Trophoblast cell (in vitro differentiated cells and primary cell): ENCODE measurements around the gene TAPBP.

Experiments
- DNase-seq, 2 donors: peaks; one replicate each; pipeline ENCODE4 v3.0.0-alpha.2; 2016
- H2AFZ ChIP-seq: 2 replicates; pipeline ENCODE4 v1.6.1; 2013; ENCODE audit warnings: low read length, moderate library complexity, mild to moderate bottlenecking; ENCODE audit not compliant: insufficient read depth, poor library complexity
- H2AK5ac ChIP-seq: 2 replicates; pipeline ENCODE4 v1.6.1; 2013; ENCODE audit warnings: mild to moderate bottlenecking, low read length
- H2BK120ac ChIP-seq: 2 replicates; pipeline ENCODE4 v1.6.1; 2013; ENCODE audit warnings: low read length, mild to moderate bottlenecking, moderate library complexity; ENCODE audit not compliant: insufficient read depth, poor library complexity
- H2BK12ac ChIP-seq: 2 replicates; pipeline ENCODE4 v1.6.1; 2013; ENCODE audit warnings: mild to moderate bottlenecking, low read length, moderate library complexity
- H2BK5ac ChIP-seq: 2 replicates; pipeline ENCODE4 v1.6.1; 2013; ENCODE audit warnings: low read length, low read depth, moderate library complexity, mild to moderate bottlenecking; ENCODE audit not compliant: poor library complexity
- H3K14ac ChIP-seq: 2 replicates; pipeline ENCODE4 v1.6.1; 2013; ENCODE audit warnings: mild to moderate bottlenecking, low read length
- H3K18ac ChIP-seq: 2 replicates; pipeline ENCODE4 v1.6.1; 2013; ENCODE audit warnings: mild to moderate bottlenecking, low read length
- H3K23ac ChIP-seq: 2 replicates; pipeline ENCODE4 v1.6.1; 2013; ENCODE audit warnings: low read length
- H3K27ac ChIP-seq: 2 replicates; pipeline ENCODE4 v1.5.1; 2013; ENCODE audit warnings: low read depth, mild to moderate bottlenecking, inconsistent platforms, low read length, moderate library complexity
- H3K27me3 ChIP-seq: 2 replicates; pipeline ENCODE4 v1.6.1; 2013; ENCODE audit warnings: inconsistent platforms, mild to moderate bottlenecking, low read length, moderate library complexity; ENCODE audit not compliant: insufficient read depth
- H3K36me3 ChIP-seq, 2 experiments: 1 replicate in 1 of 2; 2 replicates in 1 of 2; pipeline ENCODE4 v1.6.1; 2013; ENCODE audit warnings: low read length in 2 of 2, mild to moderate bottlenecking in 2 of 2, moderate library complexity in 1 of 2; ENCODE audit not compliant: insufficient read depth in 2 of 2, control insufficient read depth in 1 of 2
- H3K4ac ChIP-seq: 2 replicates; pipeline ENCODE4 v1.6.1; 2013; ENCODE audit warnings: low read depth, mild to moderate bottlenecking, low read length, moderate library complexity
- H3K4me1 ChIP-seq, 2 experiments: 1 replicate in 1 of 2; 2 replicates in 1 of 2; pipeline ENCODE4 v1.6.1; 2013; ENCODE audit warnings: low read length in 2 of 2, mild to moderate bottlenecking in 2 of 2, moderate library complexity in 1 of 2; ENCODE audit not compliant: insufficient read depth in 2 of 2, control insufficient read depth in 1 of 2
- H3K4me2 ChIP-seq: 2 replicates; pipeline ENCODE4 v1.6.1; 2013; ENCODE audit warnings: inconsistent platforms, mild to moderate bottlenecking, low read length, moderate library complexity
- H3K4me3 ChIP-seq: 2 replicates; pipeline ENCODE4 v1.5.1; 2013; ENCODE audit warnings: mild to moderate bottlenecking, low read depth, low read length, inconsistent platforms
- H3K79me1 ChIP-seq: one replicate; pipeline ENCODE4 v1.6.1; 2013; ENCODE audit warnings: low read length
- H3K79me2 ChIP-seq: 2 replicates; pipeline ENCODE4 v1.6.1; 2013; ENCODE audit warnings: low read length, mild to moderate bottlenecking; ENCODE audit not compliant: control insufficient read depth, insufficient read depth, poor library complexity
- H3K9ac ChIP-seq: 2 replicates; pipeline ENCODE4 v1.6.1; 2013; ENCODE audit warnings: mild to moderate bottlenecking, low read length
- H3K9me3 ChIP-seq: 2 replicates; pipeline ENCODE4 v1.6.1; 2013; ENCODE audit warnings: low read depth, mild to moderate bottlenecking, control low read depth, inconsistent platforms, low read length; ENCODE audit not compliant: insufficient read depth
- H4K12ac ChIP-seq: 2 replicates; pipeline ENCODE4 v1.6.1; 2013; ENCODE audit warnings: low read depth, mild to moderate bottlenecking, low read length, moderate library complexity
- H4K8ac ChIP-seq: 2 replicates; pipeline ENCODE4 v1.6.1; 2013; ENCODE audit warnings: low read depth, mild to moderate bottlenecking, low read length, moderate library complexity
- H4K91ac ChIP-seq: one replicate; pipeline ENCODE4 v1.6.1; 2013; ENCODE audit warnings: low read depth, mild to moderate bottlenecking, low read length, moderate library complexity
- WGBS: extraction: QIAGEN DNeasy Blood & Tissue Kit; methylation state at CpG from one replicate; pipeline ENCODE4 v1.1.7; 2013; ENCODE audit warnings: missing lambda C conversion rate; ENCODE audit not compliant: insufficient read length, insufficient coverage; ENCODE audit errors: extremely low coverage; 5-methylcytosine and 5-hydroxymethylcytosine counted together

The TAPBP gene

GRCh38 chr6:33273129-33273923, 40.6 kb downstream of the TAPBP start:
- Histone ChIP-seq H3K9ac (peak overlapping the region; percentile 97), H2AK5ac (no peak overlapping the region), H3K79me1 (peaks cover 20% of the 10 kb centered on the region), H3K14ac (no peak overlapping the region), H4K8ac (no peak overlapping the region), H4K91ac (no peak overlapping the region), H2AFZ (no peak overlapping the region), H3K27me3 (no peaks in the 10 kb centered on the region), H3K23ac (no peak overlapping the region), H3K36me3 (peaks cover 26 to 36% of the 10 kb centered on the region in 2 experiments), H3K18ac (no peak overlapping the region), H2BK12ac (no peak overlapping the region), H3K79me2 (peaks cover 18% of the 10 kb centered on the region), H2BK5ac (no peak overlapping the region), H3K4me1 (peaks cover 3 to 12% of the 10 kb centered on the region in 2 experiments), H3K9me3 (no peaks in the 10 kb centered on the region), H3K4ac (peak overlapping the region; percentile 82), H3K4me2 (peak overlapping the region; percentile 71), H3K27ac (peak overlapping the region; percentile 34), H2BK120ac (no peak overlapping the region), H3K4me3 (no peak overlapping the region), H4K12ac (no peak overlapping the region)
- WGBS: no CpG with 5 or more reads among the region's 11 CpGs
- no peak for DNase-seq

GRCh38 chr6:33272275-33273128, 41.4 kb downstream of the TAPBP start:
- peak overlapping the region; percentile 33 for H2AFZ ChIP-seq
- peak overlapping the region; percentile 73 for H4K8ac ChIP-seq
- H2BK120ac ChIP-seq: peak overlapping the region; percentile 3
- peak overlapping the region; percentile 97 for H3K9ac ChIP-seq
- H3K36me3 ChIP-seq: peaks cover 30 to 41% of the 10 kb centered on the region in 2 experiments
- H3K4me1 ChIP-seq: peaks cover 3 to 5% of the 10 kb centered on the region in 2 experiments
- no peak for DNase-seq
- peak overlapping the region; percentile 59 for H3K14ac ChIP-seq
- H4K12ac ChIP-seq: peak overlapping the region; percentile 49
- H3K79me1 ChIP-seq: peaks cover 17% of the 10 kb centered on the region
- no peaks in the 10 kb centered on the region for H3K9me3 ChIP-seq
- H3K4ac ChIP-seq: peak overlapping the region; percentile 73
- peak overlapping the region; percentile 80 for H4K91ac ChIP-seq
- no CpG with 5 or more reads among the region's 22 CpGs for WGBS
- no peak overlapping the region for H3K18ac ChIP-seq
- H3K23ac ChIP-seq: no peak overlapping the region
- peak overlapping the region; percentile 76 for H3K4me3 ChIP-seq
- peak overlapping the region; percentile 58 for H2BK5ac ChIP-seq
- H3K27me3 ChIP-seq: no peaks in the 10 kb centered on the region
- H2AK5ac ChIP-seq: peak overlapping the region; percentile 8
- H3K4me2 ChIP-seq: peak overlapping the region; percentile 71
- peaks cover 16% of the 10 kb centered on the region for H3K79me2 ChIP-seq
- H3K27ac ChIP-seq: peak overlapping the region; percentile 35
- no peak overlapping the region for H2BK12ac ChIP-seq

GRCh38 chr6:33271468-33272274, 42.2 kb downstream of the TAPBP start, which contains the start of the genes RPS18 and VPS52:
RPS18 (plus strand) TSS chr6:33272075; CDS start chr6:33272120, 45 bp downstream.
VPS52 (minus strand) TSS chr6:33271876; CDS start chr6:33271675, 201 bp downstream.
- H4K8ac ChIP-seq: peak within 1 kb of the TSS; percentile 97
- H3K18ac ChIP-seq: peak within 1 kb of the TSS; percentile 40
- H3K4me3 ChIP-seq: peak within 1 kb of the TSS; percentile 89
- H3K14ac ChIP-seq: peak within 1 kb of the TSS; percentile 87
- H3K79me1 ChIP-seq: peaks cover 11% of the 10 kb centered on the region
- no CpG with 5 or more reads among the region's 48 CpGs for WGBS
- peaks cover 10% of the 10 kb centered on the region for H3K79me2 ChIP-seq
- H3K4ac ChIP-seq: peak within 1 kb of the TSS; percentile 73
- peak within 1 kb of the TSS; percentile 97 for H3K9ac ChIP-seq
- H2BK5ac ChIP-seq: peak within 1 kb of the TSS; percentile 85
- H4K91ac ChIP-seq: peak within 1 kb of the TSS; percentile 89
- peak within 1 kb of the TSS; percentile 59 for H2BK120ac ChIP-seq
- peaks cover 3 to 5% of the 10 kb centered on the region in 2 experiments for H3K4me1 ChIP-seq
- H2AK5ac ChIP-seq: peak within 1 kb of the TSS; percentile 8
- peak; percentile 99 to 100 for DNase-seq
- no peak within 1 kb of the TSS for H2BK12ac ChIP-seq
- H3K27ac ChIP-seq: peak within 1 kb of the TSS; percentile 80
- peak within 1 kb of the TSS; percentile 83 for H3K4me2 ChIP-seq
- no peaks in the 10 kb centered on the region for H3K9me3 ChIP-seq
- H4K12ac ChIP-seq: peak within 1 kb of the TSS; percentile 88
- no peak within 1 kb of the TSS for H3K23ac ChIP-seq
- H3K27me3 ChIP-seq: no peaks in the 10 kb centered on the region
- peaks cover 37 to 49% of the 10 kb centered on the region in 2 experiments for H3K36me3 ChIP-seq
- peak within 1 kb of the TSS; percentile 91 for H2AFZ ChIP-seq
